Brain microvascular endothelial cell (primary cell): ENCODE data around the gene PHB1.

Experiments
- DNase-seq: peaks from one replicate; pipeline ENCODE4 v3.0.0-alpha.2; 2020
- H3K27ac ChIP-seq: fragments of 250-450 bp; sonication (Bioruptor Pico); 2 replicates; pipeline ENCODE4 v1.5.1; 2020; ENCODE audit warnings: mild to moderate bottlenecking, moderate library complexity
- H3K27me3 ChIP-seq: fragments of 250-450 bp; sonication (Bioruptor Pico); replicated peaks from 2 replicates; pipeline ENCODE4 v1.5.1; 2020; ENCODE audit warnings: mild to moderate bottlenecking
- H3K36me3 ChIP-seq: fragments of 250-450 bp; sonication (Bioruptor Pico); replicated peaks from 2 replicates; pipeline ENCODE4 v1.5.1; 2020; ENCODE audit warnings: mild to moderate bottlenecking
- H3K4me3 ChIP-seq: 2 replicates; pipeline ENCODE4 v1.5.1; 2011; ENCODE audit warnings: low read depth, mild to moderate bottlenecking, control low read depth, low read length, moderate library complexity
- CTCF ChIP-seq: IDR thresholded peaks from 2 replicates; pipeline ENCODE4 v1.5.1; 2011; ENCODE audit warnings: low read depth, mild to moderate bottlenecking, moderate library complexity, low read length, control low read depth, inconsistent platforms; ENCODE audit errors: missing control alignments
- in situ Hi-C: cut with HindIII; loops from 2 replicates; pipeline ENCODE4 v1.10.0; 2017; ENCODE audit warnings: low sequenced_read_pairs, low pct_ligation_motif_present

PHB1 gene

GRCh38 chr17:49388290-49388640 lies 26.4 kb downstream of the PHB1 start:
- no peak overlapping the region for H3K27ac ChIP-seq
- no peaks in the 10 kb centered on the region for H3K36me3 ChIP-seq
- DNase-seq, result no peak
- no peaks in the 10 kb centered on the region for H3K27me3 ChIP-seq
- in situ Hi-C loops, result no loop called here
- H3K4me3 ChIP-seq, result no peak overlapping the region
- no peak for TF ChIP-seq CTCF

- no peak overlapping the region for H3K4me3 ChIP-seq
- no peak for DNase-seq
- H3K36me3 ChIP-seq, result no peaks in the 10 kb centered on the region
- no peak for TF ChIP-seq CTCF
- H3K27ac ChIP-seq, result no peak overlapping the region
- in situ Hi-C loops, result no loop called here
- H3K27me3 ChIP-seq, result no peaks in the 10 kb centered on the region
Observed at GRCh38 chr17:49387498-49388289, 27.0 kb downstream of the PHB1 start.

- in situ Hi-C loops, result no loop called here
- DNase-seq, result no peak
- Histone ChIP-seq H3K36me3 (no peaks in the 10 kb centered on the region), H3K27ac (no peak overlapping the region), H3K27me3 (no peaks in the 10 kb centered on the region), H3K4me3 (no peak overlapping the region)
- TF ChIP-seq CTCF, result no peak
Observed at GRCh38 chr17:49386373-49386772, 28.3 kb downstream of the PHB1 start.

GRCh38 chr17:49384951-49385350 lies 29.7 kb downstream of the PHB1 start:
- no peaks in the 10 kb centered on the region for H3K27me3 ChIP-seq
- H3K27ac ChIP-seq, result no peak overlapping the region
- H3K36me3 ChIP-seq, result no peaks in the 10 kb centered on the region
- no peak for TF ChIP-seq CTCF
- H3K4me3 ChIP-seq, result no peak overlapping the region
- DNase-seq, result no peak
- in situ Hi-C loops, result no loop called here

GRCh38 chr17:49383060-49383459 lies 31.6 kb downstream of the PHB1 start:
- TF ChIP-seq CTCF, result no peak
- in situ Hi-C loops, result no loop called here
- no peak for DNase-seq
- H3K27ac ChIP-seq, result no peak overlapping the region
- H3K27me3 ChIP-seq, result no peaks in the 10 kb centered on the region
- H3K36me3 ChIP-seq, result no peaks in the 10 kb centered on the region
- no peak overlapping the region for H3K4me3 ChIP-seq

GRCh38 chr17:49382556-49382955 lies 32.1 kb downstream of the PHB1 start:
- no peaks in the 10 kb centered on the region for H3K27me3 ChIP-seq
- no peak for TF ChIP-seq CTCF
- no peaks in the 10 kb centered on the region for H3K36me3 ChIP-seq
- no peak overlapping the region for H3K4me3 ChIP-seq
- no peak overlapping the region for H3K27ac ChIP-seq
- in situ Hi-C loops, result no loop called here
- DNase-seq, result no peak
